NB4 (cell line): Measurements from ENCODE around the gene PAFAH2.
"Not testable (repeated sequence)": the region's sequence is repeated elsewhere in the genome, so short reads cannot be mapped to it uniquely, and the experiment has no call there.

Experiments used
- DNase-seq: peaks from one replicate; pipeline ENCODE4 v3.0.0; 2010; ENCODE audit warnings: low read depth
- H3K4me3 ChIP-seq: one replicate; pipeline ENCODE4 v1.5.1; 2011; ENCODE audit warnings: mild to moderate bottlenecking, low read depth, low read length, moderate library complexity
- MYC ChIP-seq: IDR thresholded peaks from 2 replicates; pipeline ENCODE4 v1.6.1; 2011; ENCODE audit warnings: low read depth, low read length
- POLR2A ChIP-seq: IDR thresholded peaks from 2 replicates; pipeline ENCODE4 v1.6.1; 2011; ENCODE audit warnings: mild to moderate bottlenecking; ENCODE audit not compliant: insufficient read length; ENCODE audit errors: extremely low read depth
- TF ChIP-seq, protein P1 (sequence below): IDR thresholded peaks from 2 replicates; pipeline ENCODE4 v1.6.1; 2011; ENCODE audit warnings: low read depth, low read length
- TF ChIP-seq, protein P2 (sequence below): IDR thresholded peaks from one replicate; pipeline ENCODE4 v1.5.1; 2012; ENCODE audit warnings: low read depth, low read length

Gene PAFAH2

DNA sequence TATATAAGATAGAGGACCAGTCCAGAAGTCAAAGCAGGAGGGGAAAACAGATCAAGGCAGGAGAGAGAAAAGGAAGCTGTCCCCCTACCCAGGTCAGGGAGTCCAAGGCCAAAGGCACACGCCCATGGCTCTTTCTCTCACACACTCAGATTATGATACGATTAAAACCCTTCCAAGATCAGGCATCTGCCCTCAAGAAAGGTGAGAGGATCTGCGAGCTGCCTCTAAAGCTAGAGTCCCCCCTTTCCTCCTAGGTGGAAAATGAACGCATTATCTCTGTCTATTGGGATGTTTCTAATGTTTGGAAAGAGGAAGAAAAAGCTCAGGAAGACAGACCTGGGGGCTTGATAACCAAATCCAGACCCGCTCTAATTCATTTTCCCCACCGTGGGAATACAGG, 7.6 kb downstream of the PAFAH2 start:
- no peak overlapping the region for H3K4me3 ChIP-seq
- DNase-seq, result no peak
- TF ChIP-seq, protein P1, sequence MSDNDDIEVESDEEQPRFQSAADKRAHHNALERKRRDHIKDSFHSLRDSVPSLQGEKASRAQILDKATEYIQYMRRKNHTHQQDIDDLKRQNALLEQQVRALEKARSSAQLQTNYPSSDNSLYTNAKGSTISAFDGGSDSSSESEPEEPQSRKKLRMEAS, result no peak
- TF ChIP-seq MYC (no peak), POLR2A (no peak)
- TF ChIP-seq, protein P2, sequence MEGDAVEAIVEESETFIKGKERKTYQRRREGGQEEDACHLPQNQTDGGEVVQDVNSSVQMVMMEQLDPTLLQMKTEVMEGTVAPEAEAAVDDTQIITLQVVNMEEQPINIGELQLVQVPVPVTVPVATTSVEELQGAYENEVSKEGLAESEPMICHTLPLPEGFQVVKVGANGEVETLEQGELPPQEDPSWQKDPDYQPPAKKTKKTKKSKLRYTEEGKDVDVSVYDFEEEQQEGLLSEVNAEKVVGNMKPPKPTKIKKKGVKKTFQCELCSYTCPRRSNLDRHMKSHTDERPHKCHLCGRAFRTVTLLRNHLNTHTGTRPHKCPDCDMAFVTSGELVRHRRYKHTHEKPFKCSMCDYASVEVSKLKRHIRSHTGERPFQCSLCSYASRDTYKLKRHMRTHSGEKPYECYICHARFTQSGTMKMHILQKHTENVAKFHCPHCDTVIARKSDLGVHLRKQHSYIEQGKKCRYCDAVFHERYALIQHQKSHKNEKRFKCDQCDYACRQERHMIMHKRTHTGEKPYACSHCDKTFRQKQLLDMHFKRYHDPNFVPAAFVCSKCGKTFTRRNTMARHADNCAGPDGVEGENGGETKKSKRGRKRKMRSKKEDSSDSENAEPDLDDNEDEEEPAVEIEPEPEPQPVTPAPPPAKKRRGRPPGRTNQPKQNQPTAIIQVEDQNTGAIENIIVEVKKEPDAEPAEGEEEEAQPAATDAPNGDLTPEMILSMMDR, result no peak

DNA sequence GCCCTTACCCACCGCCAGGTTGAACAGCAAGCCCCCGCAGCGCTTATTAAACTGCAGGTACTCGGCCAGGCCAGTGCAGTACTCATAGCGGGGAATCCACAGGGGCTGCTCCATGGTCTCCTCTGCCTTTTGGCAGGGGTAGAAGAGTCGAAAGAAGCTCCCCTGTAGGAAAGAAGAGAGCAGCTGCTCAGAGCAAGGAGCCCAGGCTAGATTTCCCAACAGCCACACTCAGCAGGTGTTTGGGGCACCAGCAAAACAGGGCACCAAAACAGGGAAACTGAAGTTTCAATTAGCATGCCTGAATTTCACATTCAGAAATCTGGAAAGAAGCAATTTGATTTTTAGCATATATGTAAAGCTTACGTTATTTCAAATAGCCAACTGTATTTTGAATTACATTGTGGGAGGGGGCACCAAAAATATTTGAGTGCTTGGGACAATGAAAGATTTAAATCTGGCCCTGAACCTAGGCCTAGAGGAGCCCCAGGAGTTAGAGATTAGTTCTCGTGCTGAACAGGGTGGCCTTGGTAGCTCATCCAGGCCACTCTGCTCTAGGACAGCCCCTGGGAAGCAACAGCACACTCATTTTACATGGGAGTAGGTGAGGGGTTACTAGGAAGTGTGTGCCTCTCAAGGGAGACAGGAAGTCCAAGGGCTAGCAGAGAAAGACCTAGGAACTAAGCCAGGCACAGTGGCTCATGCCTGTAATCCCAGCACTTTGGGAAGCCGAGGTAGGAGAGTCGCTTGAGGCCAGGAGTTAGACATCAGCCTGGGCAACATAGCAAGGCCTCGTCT, 8.2 kb downstream of the PAFAH2 start:
- TF ChIP-seq POLR2A (no peak), MYC (no peak)
- TF ChIP-seq, protein P2, result no peak
- TF ChIP-seq, protein P1, result no peak
- no peak overlapping the region for H3K4me3 ChIP-seq
- peak; percentile 34 for DNase-seq

DNA sequence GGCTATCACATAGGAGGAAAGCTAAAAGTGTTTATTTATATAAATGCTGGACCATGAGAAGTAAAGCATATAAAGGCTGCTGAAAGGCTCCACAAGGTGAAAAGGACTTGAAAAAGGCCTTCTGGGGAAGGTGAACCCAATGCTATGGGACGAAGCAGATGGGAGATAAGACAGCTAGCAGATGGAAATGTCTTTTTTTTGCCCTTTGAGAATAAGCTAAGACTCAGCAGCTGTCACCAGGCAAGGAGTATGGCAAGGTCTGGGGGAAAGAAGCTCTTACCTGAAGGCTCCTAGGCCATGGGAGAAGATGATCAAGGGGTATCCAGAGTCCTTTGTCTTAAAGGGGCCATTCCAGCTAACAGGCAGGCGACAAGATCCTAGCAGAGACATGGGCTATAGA, 9.9 kb downstream of the PAFAH2 start:
- H3K4me3 ChIP-seq, result no peak overlapping the region
- no peak for DNase-seq
- no peak for TF ChIP-seq POLR2A
- TF ChIP-seq, protein P2, result no peak
- TF ChIP-seq, protein P1, result no peak
- no peak for TF ChIP-seq MYC

DNA sequence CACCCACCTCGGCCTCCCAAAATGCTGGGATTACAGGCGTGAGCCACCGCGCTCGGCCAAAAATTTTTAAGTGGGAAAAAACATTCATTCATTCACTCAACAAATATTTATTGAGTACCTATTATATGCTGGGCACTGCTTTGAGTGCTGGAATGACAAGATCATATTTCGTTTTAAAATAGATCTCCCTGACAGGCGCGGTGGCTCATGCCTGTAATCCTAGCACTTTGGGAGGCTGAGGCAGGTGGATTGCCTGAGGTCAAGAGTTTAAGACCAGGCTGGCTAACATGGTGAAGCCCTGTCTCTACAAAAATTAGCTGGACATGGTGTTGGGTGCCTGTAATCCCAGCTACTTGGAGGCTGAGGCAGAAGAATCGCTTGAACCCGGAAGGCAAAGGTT, 11.1 kb downstream of the PAFAH2 start:
- not testable (repeated sequence) for DNase-seq, H3K4me3 ChIP-seq

DNA sequence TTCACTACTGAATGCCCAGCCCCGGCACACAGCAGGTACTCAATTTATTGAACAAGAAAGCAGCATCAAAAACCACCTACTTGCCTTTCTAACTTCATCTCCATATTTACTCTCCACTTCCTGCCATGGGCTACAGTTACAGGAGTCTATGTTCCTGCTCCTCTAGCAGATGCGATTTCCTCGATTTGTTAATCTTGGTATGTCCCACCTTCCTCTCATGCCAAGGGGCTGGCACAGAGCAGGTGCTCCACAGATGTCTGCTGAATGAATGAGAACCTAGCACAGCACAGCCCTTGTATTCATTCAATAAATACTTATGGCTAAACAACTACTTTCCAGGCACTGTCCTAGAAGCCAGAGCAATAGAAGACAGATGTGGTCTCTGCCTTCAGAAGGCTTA, 12.2 kb downstream of the PAFAH2 start:
- no peak for DNase-seq
- no peak for TF ChIP-seq POLR2A
- TF ChIP-seq, protein P2, result no peak
- TF ChIP-seq MYC, result no peak
- TF ChIP-seq, protein P1, result no peak
- H3K4me3 ChIP-seq, result no peak overlapping the region

DNA sequence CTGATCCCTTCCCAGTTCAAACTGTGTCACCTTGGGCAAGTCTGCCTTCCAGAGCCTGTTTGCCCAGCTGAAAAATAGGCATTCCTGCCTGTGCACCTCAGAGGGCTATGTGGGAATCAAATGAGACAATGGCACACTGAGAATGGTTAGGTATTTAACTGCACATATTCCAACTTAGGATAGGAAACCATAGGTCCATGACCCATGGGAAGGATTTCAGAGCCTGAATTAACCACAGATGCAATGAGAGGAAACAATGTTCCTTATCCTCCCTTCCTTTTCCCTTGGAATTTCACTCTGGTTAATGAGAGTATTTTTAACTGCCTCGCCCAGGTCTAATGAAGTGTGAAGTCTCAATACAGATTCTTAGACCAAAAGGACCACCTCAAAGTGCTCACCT, 12.7 kb downstream of the PAFAH2 start:
- H3K4me3 ChIP-seq, result no peak overlapping the region
- TF ChIP-seq POLR2A, result no peak
- TF ChIP-seq MYC, result no peak
- TF ChIP-seq, protein P2, result no peak
- TF ChIP-seq, protein P1, result no peak
- no peak for DNase-seq
